ENCODE results near the gene KPNA1. TPM values are rescaled to one million over a fixed set of nuclear protein-coding genes. Genes with fewer than 3 reads are reported as not detected.

The KPNA1 gene
- 72.9 and 76.4 TPM in 2 replicates for total RNA-seq

- peaks cover 19% of the 10 kb centered on the region for H3K36me3 Mint-ChIP-seq (ENCODE audit: low read depth)
Measured at GRCh38 chr3:122514123-122515019, at the start of gene KPNA1. Gene KPNA1, minus strand, starts transcription at chr3:122514939. Its CDS starts 18,374 bp downstream, at chr3:122496565.

GRCh38 chr3:122564155-122564912 is 49.6 kb upstream of the KPNA1 start, which contains the start of the genes DTX3L and PARP9:
Gene DTX3L, plus strand, starts transcription at chr3:122564338. Its CDS starts 89 bp downstream, at chr3:122564427.
Gene PARP9, minus strand, starts transcription at chr3:122564300. Its CDS starts 4,680 bp downstream, at chr3:122559620.
- DNase-seq (peak; percentile 67), ATAC-seq (ENCODE audit: low read depth) (peak; percentile 83)
- POLR2A ChIA-PET: interaction anchor here (0.6 to 10.2 kb wide), 17 partner anchors 13 to 1090 kb away, joined by 3 to 140 read pairs (median 5); partner anchors contain the start of genes KPNA1, PARP14, PARP15 and WDR5B
- CTCF ChIA-PET: interaction anchor here (0.7 to 6.8 kb wide), 4 partner anchors 13 to 134 kb away, joined by 3 to 46 read pairs (median 4); partner anchors contain the start of genes PARP14 and PARP15
- Mint-ChIP-seq H3K36me3 (ENCODE audit: low read depth) (peaks cover 59% of the 10 kb centered on the region), H3K9me3 (no peaks in the 10 kb centered on the region), H3K4me1 (peaks cover 82% of the 10 kb centered on the region), H3K4me3 (peak within 1 kb of the TSS; percentile 93), H3K27ac (peak within 1 kb of the TSS; percentile 96), H3K27me3 (no peaks in the 10 kb centered on the region)
- intact Hi-C loops (cut with micrococcal nuclease): loop anchor here (1.0 to 10.0 kb wide), 10 partner anchors 12 to 1017 kb away; partner anchors contain the start of genes POLQ, SEC22A and SLC49A4
- no peak for TF ChIP-seq CTCF (IDR thresholded peaks at IDR 0.05)

More at GRCh38 chr3:122514123-122515019, at the start of gene KPNA1:
- ATAC-seq (ENCODE audit: low read depth) (peak; percentile 83), DNase-seq (peak; percentile 92)
- CTCF ChIA-PET: no interaction called here
- TF ChIP-seq CTCF (IDR thresholded peaks at IDR 0.05): no peak
- Mint-ChIP-seq H3K4me1 (peaks cover 42% of the 10 kb centered on the region), H3K27ac (peak within 1 kb of the TSS; percentile 82), H3K9me3 (peaks cover 7% of the 10 kb centered on the region), H3K27me3 (no peaks in the 10 kb centered on the region), H3K4me3 (peak within 1 kb of the TSS; percentile 85)
- intact Hi-C loops (cut with micrococcal nuclease): loop anchor here (1.0 to 10.0 kb wide), 11 partner anchors 18 to 1070 kb away; partner anchors contain the start of genes GOLGB1, HACD2, HSPBAP1 and MIX23
- POLR2A ChIA-PET: interaction anchor here (0.6 to 2.2 kb wide), 17 partner anchors 10 to 854 kb away, joined by 3 to 16 read pairs (median 4); partner anchors contain the start of genes FAM162A, HCLS1, HSPBAP1 and PARP15

GRCh38 chr3:122563717-122564025 is 48.9 kb upstream of the KPNA1 start:
- H3K4me1 Mint-ChIP-seq: peaks cover 76% of the 10 kb centered on the region
- H3K4me3 Mint-ChIP-seq: peak overlapping the region; percentile 93
- DNase-seq: no peak

More at GRCh38 chr3:122563717-122564025, 48.9 kb upstream of the KPNA1 start:
- ChIA-PET POLR2A (interaction anchor here (0.5 to 10.2 kb wide), 11 partner anchors 13 to 147 kb away, joined by 3 to 140 read pairs (median 9); partner anchors contain the start of genes PARP14, PARP15 and WDR5B), CTCF (interaction anchor here (1.0 to 6.8 kb wide), 3 partner anchors 14 to 116 kb away, joined by 4 to 46 read pairs (median 5); partner anchors contain the start of genes PARP14 and PARP15)
- intact Hi-C loops (cut with micrococcal nuclease): loop anchor here (1.0 to 10.0 kb wide), 10 partner anchors 13 to 1016 kb away; partner anchors contain the start of genes POLQ, SEC22A and SLC49A4
- H3K27me3 Mint-ChIP-seq: no peaks in the 10 kb centered on the region
- H3K9me3 Mint-ChIP-seq: no peaks in the 10 kb centered on the region
- TF ChIP-seq CTCF (IDR thresholded peaks at IDR 0.05): no peak
- H3K27ac Mint-ChIP-seq: peak overlapping the region; percentile 96
- peaks cover 58% of the 10 kb centered on the region for H3K36me3 Mint-ChIP-seq (ENCODE audit: low read depth)
- ATAC-seq (ENCODE audit: low read depth): peak; percentile 3

Data from activated B cell treated with CpG ODN at 0.5 μM for 24 hours (primary cell).